ENCODE results near the gene HABP4.

HABP4 gene

GRCh38 chr9:96430377-96430776, 19.6 kb upstream of the HABP4 start:
- no peaks in the 10 kb centered on the region for H3K4me1 ChIP-seq (ENCODE audit: insufficient read depth, low read length, severe bottlenecking)
- no peak overlapping the region for H3K4me2 ChIP-seq (ENCODE audit: low read length)
- no peaks in the 10 kb centered on the region for H3K9me2 ChIP-seq (ENCODE audit: low read depth, low read length)
- no peaks in the 10 kb centered on the region for H3K9me3 ChIP-seq (ENCODE audit: low read length)
- H3K9ac ChIP-seq (ENCODE audit: low read length) = no peak overlapping the region
- no peaks in the 10 kb centered on the region for H3F3A ChIP-seq (ENCODE audit: insufficient read depth, low read length)
- H4K20me1 ChIP-seq (ENCODE audit: insufficient read depth, low read length) = no peaks in the 10 kb centered on the region
- TF ChIP-seq EZH2 (IDR thresholded peaks at IDR 0.05; ENCODE audit: borderline replicate concordance, low read length) (no peak), CTCF (IDR thresholded peaks at IDR 0.05; ENCODE audit: low read length) (no peak)
- H3K27ac ChIP-seq (ENCODE audit: low read depth, low read length, poor library complexity, severe bottlenecking) = no peak overlapping the region
- H3K79me2 ChIP-seq (ENCODE audit: insufficient read depth, low read length) = no peaks in the 10 kb centered on the region
- no peak overlapping the region for H2AFZ ChIP-seq (ENCODE audit: low read length)
- H3K4me3 ChIP-seq (ENCODE audit: low read depth, low read length, poor library complexity, severe bottlenecking) = no peak overlapping the region
- no peaks in the 10 kb centered on the region for H3K27me3 ChIP-seq (ENCODE audit: insufficient read depth, low read length)
- no peaks in the 10 kb centered on the region for H3K36me3 ChIP-seq (ENCODE audit: insufficient read depth, low read length)

DNA sequence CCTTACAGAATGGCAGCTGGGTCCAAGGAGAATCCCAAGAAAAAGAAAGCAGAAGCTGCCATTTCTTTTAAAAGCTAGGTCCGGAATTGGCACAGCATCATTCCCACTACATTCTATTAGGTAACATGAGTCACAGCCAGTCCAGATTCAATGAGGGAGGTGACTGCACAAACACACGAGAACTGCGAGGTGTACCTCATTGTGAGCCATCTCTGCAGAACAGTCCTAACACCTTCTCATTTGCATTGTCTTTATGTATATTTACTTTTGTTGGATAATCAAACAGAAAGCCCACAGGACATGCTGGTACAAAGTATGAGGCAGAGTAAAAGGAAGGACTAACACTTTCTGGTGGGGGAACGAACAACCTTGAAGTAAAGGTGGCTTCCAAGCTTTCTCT, 14.6 kb upstream of the HABP4 start:
- Histone ChIP-seq H3K9ac (ENCODE audit: low read length) (no peak overlapping the region), H3K36me3 (ENCODE audit: insufficient read depth, low read length) (no peaks in the 10 kb centered on the region), H3K27me3 (ENCODE audit: insufficient read depth, low read length) (no peaks in the 10 kb centered on the region), H4K20me1 (ENCODE audit: insufficient read depth, low read length) (no peaks in the 10 kb centered on the region), H3K9me2 (ENCODE audit: low read depth, low read length) (no peaks in the 10 kb centered on the region), H3K79me2 (ENCODE audit: insufficient read depth, low read length) (no peaks in the 10 kb centered on the region), H3K27ac (ENCODE audit: low read depth, low read length, poor library complexity, severe bottlenecking) (no peak overlapping the region), H3K4me2 (ENCODE audit: low read length) (no peak overlapping the region), H3K4me1 (ENCODE audit: insufficient read depth, low read length, severe bottlenecking) (no peaks in the 10 kb centered on the region), H2AFZ (ENCODE audit: low read length) (no peak overlapping the region), H3K4me3 (ENCODE audit: low read depth, low read length, poor library complexity, severe bottlenecking) (no peak overlapping the region), H3K9me3 (ENCODE audit: low read length) (no peaks in the 10 kb centered on the region), H3F3A (ENCODE audit: insufficient read depth, low read length) (no peaks in the 10 kb centered on the region)
- TF ChIP-seq CTCF (IDR thresholded peaks at IDR 0.05; ENCODE audit: low read length) (no peak), EZH2 (IDR thresholded peaks at IDR 0.05; ENCODE audit: borderline replicate concordance, low read length) (no peak)

DNA sequence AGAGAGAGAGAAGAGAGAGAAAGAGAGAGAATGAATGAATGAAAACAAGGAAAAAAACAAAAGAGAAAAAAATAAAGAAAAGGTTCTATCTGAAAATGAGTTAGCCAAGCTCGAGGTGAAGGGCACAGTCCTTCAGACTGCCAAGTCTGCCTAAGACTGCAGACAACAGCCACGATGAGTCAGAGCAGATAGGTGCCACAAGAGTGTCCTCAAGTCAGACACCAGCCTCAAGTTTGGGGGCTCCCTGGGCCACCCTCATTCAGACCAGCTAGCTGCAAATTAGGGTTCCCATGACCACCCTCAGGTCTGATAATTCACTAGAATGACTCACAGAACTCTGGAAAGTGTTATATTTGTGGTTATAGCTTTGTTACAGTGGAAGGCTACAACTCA, 13.9 kb upstream of the HABP4 start:
- no peaks in the 10 kb centered on the region for H3F3A ChIP-seq (ENCODE audit: insufficient read depth, low read length)
- no peaks in the 10 kb centered on the region for H3K79me2 ChIP-seq (ENCODE audit: insufficient read depth, low read length)
- no peak overlapping the region for H3K9ac ChIP-seq (ENCODE audit: low read length)
- no peaks in the 10 kb centered on the region for H3K4me1 ChIP-seq (ENCODE audit: insufficient read depth, low read length, severe bottlenecking)
- H3K36me3 ChIP-seq (ENCODE audit: insufficient read depth, low read length) = no peaks in the 10 kb centered on the region
- H2AFZ ChIP-seq (ENCODE audit: low read length) = no peak overlapping the region
- no peak overlapping the region for H3K4me3 ChIP-seq (ENCODE audit: low read depth, low read length, poor library complexity, severe bottlenecking)
- H3K9me3 ChIP-seq (ENCODE audit: low read length) = no peaks in the 10 kb centered on the region
- no peaks in the 10 kb centered on the region for H3K9me2 ChIP-seq (ENCODE audit: low read depth, low read length)
- H4K20me1 ChIP-seq (ENCODE audit: insufficient read depth, low read length) = no peaks in the 10 kb centered on the region
- no peak overlapping the region for H3K4me2 ChIP-seq (ENCODE audit: low read length)
- no peaks in the 10 kb centered on the region for H3K27me3 ChIP-seq (ENCODE audit: insufficient read depth, low read length)
- TF ChIP-seq EZH2 (IDR thresholded peaks at IDR 0.05; ENCODE audit: borderline replicate concordance, low read length) = no peak
- no peak for TF ChIP-seq CTCF (IDR thresholded peaks at IDR 0.05; ENCODE audit: low read length)
- H3K27ac ChIP-seq (ENCODE audit: low read depth, low read length, poor library complexity, severe bottlenecking) = no peak overlapping the region
